ENCODE data around the gene LMBR1L.

- TF ChIP-seq CTCF (IDR thresholded peaks at IDR 0.05) (no peak), POLR2A (IDR thresholded peaks at IDR 0.05) (no peak)
These were observed 21.3 kb upstream of the LMBR1L start for GRCh38 chr12:49131894-49132461.
